Activated naive CD8-positive, alpha-beta T cell treated with anti-CD3 and anti-CD28 coated beads, Interleukin-2, amount 50 U/mL, for 24 hours (primary cell): ENCODE results near the gene GMCL1.

Source experiments
- ATAC-seq: fragments of 150-1000 bp; cut with Tn5 transposase; one replicate; pipeline ENCODE4 v1.10.0; 2021
- DNase-seq: peaks from one replicate; pipeline ENCODE4 v3.0.0; 2021
- H3K27ac Mint-ChIP-seq: one replicate; pipeline ENCODE4 v1.8.0; 2021; ENCODE audit warnings: mild to moderate bottlenecking, mixed read lengths
- H3K27me3 Mint-ChIP-seq: one replicate; pipeline ENCODE4 v1.8.0; 2021; ENCODE audit warnings: mixed read lengths
- H3K36me3 Mint-ChIP-seq: one replicate; pipeline ENCODE4 v1.8.0; 2021; ENCODE audit warnings: low read depth, mixed read lengths
- H3K4me1 Mint-ChIP-seq: one replicate; pipeline ENCODE4 v1.8.0; 2021; ENCODE audit warnings: mixed read lengths
- H3K4me3 Mint-ChIP-seq: one replicate; pipeline ENCODE4 v1.8.0; 2021; ENCODE audit warnings: mild to moderate bottlenecking, moderate library complexity, mixed read lengths
- H3K9me3 Mint-ChIP-seq: one replicate; pipeline ENCODE4 v1.8.0; 2021; ENCODE audit warnings: mixed read lengths

The GMCL1 gene

GRCh38 chr2:69914950-69915945, 85.8 kb downstream of the GMCL1 start, which contains the start of gene MXD1:
MXD1 (plus strand) TSS chr2:69915109; CDS start chr2:69915331, 222 bp downstream.
- DNase-seq (no peak), ATAC-seq (no peak)
- peaks cover 7% of the 10 kb centered on the region for H3K36me3 Mint-ChIP-seq
- H3K27me3 Mint-ChIP-seq, result no peaks in the 10 kb centered on the region
- peak within 1 kb of the TSS; percentile 92 for H3K27ac Mint-ChIP-seq
- H3K9me3 Mint-ChIP-seq, result no peaks in the 10 kb centered on the region
- peaks cover 37% of the 10 kb centered on the region for H3K4me1 Mint-ChIP-seq
- H3K4me3 Mint-ChIP-seq, result peak within 1 kb of the TSS; percentile 83

- no peak for ATAC-seq
- Mint-ChIP-seq H3K27me3 (no peaks in the 10 kb centered on the region), H3K4me1 (peaks cover 37% of the 10 kb centered on the region), H3K27ac (peak overlapping the region; percentile 69), H3K9me3 (no peaks in the 10 kb centered on the region), H3K36me3 (peaks cover 6% of the 10 kb centered on the region), H3K4me3 (peak overlapping the region; percentile 73)
- no peak for DNase-seq
These were observed 86.6 kb downstream of the GMCL1 start for GRCh38 chr2:69916106-69916505.

DNA sequence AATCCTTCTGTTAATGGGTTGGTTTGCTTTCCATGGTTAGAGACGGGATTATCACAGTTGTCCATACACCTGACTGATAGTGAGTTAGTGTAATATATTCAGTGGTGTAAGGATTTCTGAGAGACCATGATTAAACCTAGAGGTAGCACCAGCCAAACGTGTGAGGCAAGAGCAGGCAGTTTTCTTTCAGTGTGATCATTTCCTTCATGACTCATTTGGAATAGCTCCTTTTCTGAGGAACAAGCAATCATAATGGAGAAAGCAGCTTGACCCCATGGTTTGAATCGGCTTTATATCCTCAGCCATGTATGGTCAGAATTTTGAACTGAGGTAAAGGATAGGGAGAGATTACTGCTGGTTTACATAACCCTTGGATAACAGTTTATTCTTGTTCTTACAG, 88.4 kb downstream of the GMCL1 start:
- no peak for DNase-seq
- no peak overlapping the region for H3K27ac Mint-ChIP-seq
- H3K36me3 Mint-ChIP-seq, result peaks cover 7% of the 10 kb centered on the region
- H3K27me3 Mint-ChIP-seq, result no peaks in the 10 kb centered on the region
- no peaks in the 10 kb centered on the region for H3K9me3 Mint-ChIP-seq
- no peak overlapping the region for H3K4me3 Mint-ChIP-seq
- peaks cover 32% of the 10 kb centered on the region for H3K4me1 Mint-ChIP-seq
- ATAC-seq, result no peak

DNA sequence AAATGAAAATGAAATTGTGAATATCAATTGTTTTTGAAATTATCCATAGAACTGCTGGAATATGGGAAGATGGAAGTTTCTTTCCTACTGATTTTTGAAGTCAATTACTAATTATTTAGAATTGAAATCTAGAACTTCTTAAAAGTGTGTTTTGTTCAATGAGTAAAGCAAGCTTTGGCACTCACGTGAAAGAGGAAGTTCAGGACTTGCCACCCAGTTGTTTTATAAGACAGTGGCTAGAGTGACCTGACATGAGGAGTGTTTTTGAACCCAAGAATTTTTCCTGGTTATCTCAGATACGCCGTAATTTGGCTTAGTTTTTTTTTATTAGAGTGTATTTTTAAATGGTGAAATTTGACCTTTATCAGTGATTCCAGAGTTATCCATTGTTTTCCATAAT, 88.9 kb downstream of the GMCL1 start:
- Mint-ChIP-seq H3K9me3 (no peaks in the 10 kb centered on the region), H3K27ac (no peak overlapping the region), H3K4me1 (peaks cover 26% of the 10 kb centered on the region), H3K4me3 (no peak overlapping the region), H3K36me3 (peaks cover 9% of the 10 kb centered on the region), H3K27me3 (no peaks in the 10 kb centered on the region)
- no peak for ATAC-seq
- no peak for DNase-seq

GRCh38 chr2:69923116-69923515, 93.7 kb downstream of the GMCL1 start:
- Mint-ChIP-seq H3K4me1 (peaks cover 5% of the 10 kb centered on the region), H3K9me3 (no peaks in the 10 kb centered on the region), H3K27me3 (no peaks in the 10 kb centered on the region), H3K36me3 (peaks cover 6% of the 10 kb centered on the region), H3K4me3 (no peak overlapping the region), H3K27ac (no peak overlapping the region)
- ATAC-seq (no peak), DNase-seq (no peak)

GRCh38 chr2:69926849-69927515, 97.5 kb downstream of the GMCL1 start:
- H3K27ac Mint-ChIP-seq, result no peak overlapping the region
- no peak for DNase-seq
- H3K4me1 Mint-ChIP-seq, result peaks cover 11% of the 10 kb centered on the region
- no peak for ATAC-seq
- H3K27me3 Mint-ChIP-seq, result no peaks in the 10 kb centered on the region
- no peaks in the 10 kb centered on the region for H3K9me3 Mint-ChIP-seq
- H3K36me3 Mint-ChIP-seq, result peaks cover 8% of the 10 kb centered on the region
- no peak overlapping the region for H3K4me3 Mint-ChIP-seq
